Muscle of leg (tissue), 11 donors: ENCODE measurements around the gene FOXP2. TPM values are rescaled to one million over a fixed set of nuclear protein-coding genes. Genes with fewer than 3 reads are reported as not detected.
"Not testable (repeated sequence)": the region's sequence is repeated elsewhere in the genome, so short reads cannot be mapped to it uniquely, and the experiment has no call there.

Experiments
- DNase-seq: peaks from one replicate; pipeline ENCODE4 v3.0.0; 2013
- H3K27ac ChIP-seq: one replicate; pipeline ENCODE4 v1.5.1; 2013; ENCODE audit warnings: mild to moderate bottlenecking, low read length, control low read depth
- H3K27me3 ChIP-seq: one replicate; pipeline ENCODE4 v1.6.1; 2013; ENCODE audit warnings: low read length; ENCODE audit not compliant: control insufficient read depth, insufficient read depth
- H3K36me3 ChIP-seq: one replicate; pipeline ENCODE4 v1.6.1; 2013; ENCODE audit warnings: low read length; ENCODE audit not compliant: control insufficient read depth, insufficient read depth
- H3K4me1 ChIP-seq: one replicate; pipeline ENCODE4 v1.6.1; 2013; ENCODE audit warnings: low read length; ENCODE audit not compliant: control insufficient read depth, insufficient read depth
- H3K4me3 ChIP-seq: one replicate; pipeline ENCODE4 v1.5.1; 2013; ENCODE audit warnings: low read length, control low read depth
- H3K9me3 ChIP-seq: replicated peaks from 2 replicates; pipeline ENCODE4 v1.6.1; 2013; ENCODE audit warnings: low read depth, low read length; ENCODE audit not compliant: control insufficient read depth
- WGBS: methylation state at CpG from one replicate; pipeline ENCODE4 v1.1.5; 2013; ENCODE audit warnings: missing lambda C conversion rate; ENCODE audit not compliant: insufficient coverage; 5-methylcytosine and 5-hydroxymethylcytosine counted together
- polyA plus RNA-seq, 8 donors: library from polyadenylated mRNA; unstranded; fragments of 120-200 nt; gene quantifications; one replicate each; pipeline versions ENCODE4 v1.2.1 to v1.2.3, GENCODE V29; 2013; ENCODE audit warnings: inconsistent platforms in 1 of 8, low replicate concordance in 1 of 8; ENCODE audit not compliant: insufficient read length in 8 of 8, insufficient read depth in 1 of 8
- total RNA-seq: library from RNA; stranded (reverse); fragments of 120-200 nt; gene quantifications from one replicate; pipeline ENCODE4 v1.2.4, GENCODE V29; 2013

FOXP2 gene
- total and polyA plus RNA-seq, 9 donors = 7.9 to 14.8 (median 12.7) TPM

- no peaks in the 10 kb centered on the region for H3K36me3 ChIP-seq
- no peak overlapping the region for H3K4me3 ChIP-seq
- peak overlapping the region; percentile 59 for H3K27ac ChIP-seq
- 92% methylated on average over 5 of the region's 8 CpGs for WGBS
- peaks cover 5% of the 10 kb centered on the region for H3K4me1 ChIP-seq
- H3K27me3 ChIP-seq = no peaks in the 10 kb centered on the region
- H3K9me3 ChIP-seq = no peaks in the 10 kb centered on the region
- no peak for DNase-seq
These were observed 5.0 kb downstream of the FOXP2 start for GRCh38 chr7:114419441-114420272.

GRCh38 chr7:114422507-114423501 is 8.2 kb downstream of the FOXP2 start:
- Histone ChIP-seq H3K4me1 (peaks cover 5% of the 10 kb centered on the region), H3K27me3 (no peaks in the 10 kb centered on the region), H3K9me3 (no peaks in the 10 kb centered on the region), H3K36me3 (no peaks in the 10 kb centered on the region), H3K27ac (peak overlapping the region; percentile 32), H3K4me3 (no peak overlapping the region)
- DNase-seq = peak; percentile 33
- WGBS = no CpG with 5 or more reads among the region's 7 CpGs

GRCh38 chr7:114426382-114426781 is 11.8 kb downstream of the FOXP2 start:
- Histone ChIP-seq H3K4me1 (no peaks in the 10 kb centered on the region), H3K36me3 (no peaks in the 10 kb centered on the region), H3K4me3 (no peak overlapping the region), H3K27ac (no peak overlapping the region), H3K27me3 (no peaks in the 10 kb centered on the region), H3K9me3 (no peaks in the 10 kb centered on the region)
- WGBS = 92% methylated on average over 1 of the region's 2 CpGs
- DNase-seq = no peak

GRCh38 chr7:114426824-114427223 is 12.2 kb downstream of the FOXP2 start:
- peak; percentile 62 for DNase-seq
- Histone ChIP-seq H3K27ac (no peak overlapping the region), H3K4me3 (no peak overlapping the region), H3K27me3 (no peaks in the 10 kb centered on the region), H3K4me1 (no peaks in the 10 kb centered on the region), H3K9me3 (no peaks in the 10 kb centered on the region), H3K36me3 (no peaks in the 10 kb centered on the region)
- WGBS = no CpG with 5 or more reads among the region's 4 CpGs

- H3K4me3 ChIP-seq = no peak overlapping the region
- H3K4me1 ChIP-seq = no peaks in the 10 kb centered on the region
- no CpG with 5 or more reads among the region's 1 CpG for WGBS
- no peaks in the 10 kb centered on the region for H3K36me3 ChIP-seq
- no peak for DNase-seq
- no peak overlapping the region for H3K27ac ChIP-seq
- H3K27me3 ChIP-seq = no peaks in the 10 kb centered on the region
- no peaks in the 10 kb centered on the region for H3K9me3 ChIP-seq
These were observed 13.6 kb downstream of the FOXP2 start for GRCh38 chr7:114428211-114428610.

GRCh38 chr7:114431189-114431588 is 16.6 kb downstream of the FOXP2 start:
- DNase-seq = no peak
- WGBS = no CpG with 5 or more reads among the region's 5 CpGs
- no peaks in the 10 kb centered on the region for H3K4me1 ChIP-seq
- H3K4me3 ChIP-seq = no peak overlapping the region
- H3K36me3 ChIP-seq = no peaks in the 10 kb centered on the region
- H3K9me3 ChIP-seq = no peaks in the 10 kb centered on the region
- no peaks in the 10 kb centered on the region for H3K27me3 ChIP-seq
- no peak overlapping the region for H3K27ac ChIP-seq

- no peaks in the 10 kb centered on the region for H3K9me3 ChIP-seq
- DNase-seq = no peak
- no peaks in the 10 kb centered on the region for H3K4me1 ChIP-seq
These were observed 17.4 kb downstream of the FOXP2 start for GRCh38 chr7:114432061-114432460.

GRCh38 chr7:114432703-114433102 is 18.1 kb downstream of the FOXP2 start:
- Histone ChIP-seq H3K4me1 (no peaks in the 10 kb centered on the region), H3K36me3 (no peaks in the 10 kb centered on the region), H3K27me3 (no peaks in the 10 kb centered on the region), H3K27ac (no peak overlapping the region), H3K4me3 (no peak overlapping the region), H3K9me3 (no peaks in the 10 kb centered on the region)
- peak; percentile 57 for DNase-seq
- no CpG with 5 or more reads among the region's 3 CpGs for WGBS

More at GRCh38 chr7:114432061-114432460, 17.4 kb downstream of the FOXP2 start:
- Histone ChIP-seq H3K27me3 (no peaks in the 10 kb centered on the region), H3K36me3 (no peaks in the 10 kb centered on the region), H3K27ac (no peak overlapping the region), H3K4me3 (no peak overlapping the region)

GRCh38 chr7:114439581-114439980 is 25.0 kb downstream of the FOXP2 start:
- WGBS = 86% methylated on average over 1 of the region's 5 CpGs
- Histone ChIP-seq H3K27ac (no peak overlapping the region), H3K9me3 (no peaks in the 10 kb centered on the region), H3K27me3 (no peaks in the 10 kb centered on the region), H3K4me3 (no peak overlapping the region), H3K36me3 (no peaks in the 10 kb centered on the region), H3K4me1 (no peaks in the 10 kb centered on the region)
- no peak for DNase-seq

GRCh38 chr7:114440927-114441326 is 26.3 kb downstream of the FOXP2 start:
- H3K9me3 ChIP-seq, H3K4me1 ChIP-seq, H3K4me3 ChIP-seq, H3K36me3 ChIP-seq, H3K27ac ChIP-seq, H3K27me3 ChIP-seq, DNase-seq: not testable (repeated sequence)
- no CpG with 5 or more reads among the region's 4 CpGs for WGBS
